Mucosa of rectum (tissue), 2 donors: ENCODE measurements around the gene EIF2S1.
"Not testable (repeated sequence)": the region's sequence is repeated elsewhere in the genome, so short reads cannot be mapped to it uniquely, and the experiment has no call there.

Source experiments
- H3K27ac ChIP-seq, 2 donors: one replicate each; pipeline ENCODE4 v1.7.0; 2013; ENCODE audit warnings: inconsistent platforms in 2 of 2, low read depth in 2 of 2, low read length in 2 of 2
- H3K27me3 ChIP-seq, 2 donors: one replicate each; pipeline ENCODE4 v1.7.0; 2013; ENCODE audit warnings: low read length in 2 of 2; ENCODE audit not compliant: control insufficient read depth in 2 of 2, insufficient read depth in 2 of 2
- H3K36me3 ChIP-seq, 2 donors: one replicate each; pipeline ENCODE4 v1.7.0; 2013; ENCODE audit warnings: low read length in 2 of 2; ENCODE audit not compliant: control insufficient read depth in 2 of 2, insufficient read depth in 2 of 2
- H3K4me1 ChIP-seq, 2 donors: one replicate each; pipeline ENCODE4 v1.7.0; 2013; ENCODE audit warnings: low read length in 2 of 2, mild to moderate bottlenecking in 1 of 2; ENCODE audit not compliant: control insufficient read depth in 2 of 2, insufficient read depth in 2 of 2
- H3K4me3 ChIP-seq, 2 donors: one replicate each; pipeline ENCODE4 v1.7.0; 2013; ENCODE audit warnings: low read length in 2 of 2
- H3K9ac ChIP-seq, 2 donors: one replicate each; pipeline ENCODE4 v1.7.0; 2013; ENCODE audit warnings: low read length in 2 of 2, low read depth in 1 of 2, mild to moderate bottlenecking in 1 of 2
- H3K9me3 ChIP-seq, 2 donors: one replicate each; pipeline ENCODE4 v1.7.0; 2013; ENCODE audit warnings: low read length in 2 of 2; ENCODE audit not compliant: control insufficient read depth in 2 of 2
- donor health status: healthy.
- donor health status: Normal muscosa, but diverticular disease.

Gene EIF2S1

GRCh38 chr14:67392123-67392522 is 32.0 kb downstream of the EIF2S1 start:
- no peaks in the 10 kb centered on the region for H3K4me1 ChIP-seq
- no peak overlapping the region for H3K27ac ChIP-seq
- no peak overlapping the region for H3K4me3 ChIP-seq
- H3K9ac ChIP-seq, result no peak overlapping the region
- peaks cover 28 to 33% of the 10 kb centered on the region in 2 donors for H3K36me3 ChIP-seq
- H3K9me3 ChIP-seq, result no peaks in the 10 kb centered on the region
- no peaks in the 10 kb centered on the region for H3K27me3 ChIP-seq

GRCh38 chr14:67392800-67393199 is 32.7 kb downstream of the EIF2S1 start:
- H3K27me3 ChIP-seq, result no peaks in the 10 kb centered on the region
- H3K4me1 ChIP-seq, result no peaks in the 10 kb centered on the region
- no peak overlapping the region for H3K4me3 ChIP-seq
- H3K36me3 ChIP-seq, result peaks cover 24 to 32% of the 10 kb centered on the region in 2 donors
- no peaks in the 10 kb centered on the region for H3K9me3 ChIP-seq
- H3K27ac ChIP-seq, result no peak overlapping the region
- H3K9ac ChIP-seq, result no peak overlapping the region

GRCh38 chr14:67393689-67394088 is 33.6 kb downstream of the EIF2S1 start:
- no peaks in the 10 kb centered on the region for H3K9me3 ChIP-seq
- H3K36me3 ChIP-seq, result peaks cover 23 to 29% of the 10 kb centered on the region in 2 donors
- no peaks in the 10 kb centered on the region for H3K4me1 ChIP-seq
- no peak overlapping the region for H3K4me3 ChIP-seq
- no peaks in the 10 kb centered on the region for H3K27me3 ChIP-seq
- H3K27ac ChIP-seq, result no peak overlapping the region
- H3K9ac ChIP-seq, result no peak overlapping the region

- H3K9me3 ChIP-seq, result no peaks in the 10 kb centered on the region
- no peak overlapping the region for H3K27ac ChIP-seq
- H3K36me3 ChIP-seq, result peaks cover 21 to 27% of the 10 kb centered on the region in 2 donors
- no peaks in the 10 kb centered on the region for H3K27me3 ChIP-seq
- no peak overlapping the region for H3K4me3 ChIP-seq
- H3K4me1 ChIP-seq, result no peaks in the 10 kb centered on the region
- H3K9ac ChIP-seq, result no peak overlapping the region
Observed at GRCh38 chr14:67395086-67395875, 35.2 kb downstream of the EIF2S1 start.

GRCh38 chr14:67395876-67396189 is 35.7 kb downstream of the EIF2S1 start:
- H3K27ac ChIP-seq, result no peak overlapping the region
- H3K9ac ChIP-seq, result no peak overlapping the region
- H3K4me3 ChIP-seq, result no peak overlapping the region
- no peaks in the 10 kb centered on the region for H3K27me3 ChIP-seq
- H3K9me3 ChIP-seq, result no peaks in the 10 kb centered on the region
- peaks cover 21 to 25% of the 10 kb centered on the region in 2 donors for H3K36me3 ChIP-seq
- no peaks in the 10 kb centered on the region for H3K4me1 ChIP-seq

- Histone ChIP-seq H3K9me3 (no peaks in the 10 kb centered on the region), H3K4me1 (no peaks in the 10 kb centered on the region), H3K36me3 (peaks cover 19 to 24% of the 10 kb centered on the region in 2 donors), H3K4me3 (no peak overlapping the region), H3K27me3 (no peaks in the 10 kb centered on the region), H3K27ac (no peak overlapping the region), H3K9ac (no peak overlapping the region)
Observed at GRCh38 chr14:67396381-67396970, 36.3 kb downstream of the EIF2S1 start.

GRCh38 chr14:67397536-67397935 is 37.4 kb downstream of the EIF2S1 start:
- Histone ChIP-seq H3K27ac (no peak overlapping the region), H3K4me1 (no peaks in the 10 kb centered on the region), H3K36me3 (peaks cover 15% of the 10 kb centered on the region in 2 donors), H3K9ac (no peak overlapping the region), H3K9me3 (no peaks in the 10 kb centered on the region), H3K27me3 (no peaks in the 10 kb centered on the region), H3K4me3 (no peak overlapping the region)

- peaks cover 3% of the 10 kb centered on the region in 2 donors for H3K36me3 ChIP-seq
- H3K9ac ChIP-seq, result no peak overlapping the region
- no peaks in the 10 kb centered on the region for H3K9me3 ChIP-seq
- no peaks in the 10 kb centered on the region for H3K4me1 ChIP-seq
- no peaks in the 10 kb centered on the region for H3K27me3 ChIP-seq
- no peak overlapping the region for H3K27ac ChIP-seq
- no peak overlapping the region for H3K4me3 ChIP-seq
Observed at GRCh38 chr14:67400434-67400833, 40.3 kb downstream of the EIF2S1 start.

GRCh38 chr14:67405771-67406170 is 45.6 kb downstream of the EIF2S1 start:
- H3K4me1 ChIP-seq, result peaks cover 8 to 10% of the 10 kb centered on the region in 2 donors
- H3K27me3 ChIP-seq, result no peaks in the 10 kb centered on the region
- H3K9ac ChIP-seq, result no peak overlapping the region
- H3K4me3 ChIP-seq, result no peak overlapping the region
- no peaks in the 10 kb centered on the region for H3K36me3 ChIP-seq
- H3K9me3 ChIP-seq, result no peaks in the 10 kb centered on the region
- H3K27ac ChIP-seq, result no peak overlapping the region

GRCh38 chr14:67408122-67408801 is 48.1 kb downstream of the EIF2S1 start:
- H3K4me1 ChIP-seq, result peaks cover 15 to 18% of the 10 kb centered on the region in 2 donors
- not testable (repeated sequence) for H3K9ac ChIP-seq, H3K27me3 ChIP-seq, H3K4me3 ChIP-seq, H3K9me3 ChIP-seq, H3K27ac ChIP-seq, H3K36me3 ChIP-seq
